SU-DHL-6 (cell line): ENCODE data around the gene NUDT3.

Experiments used
- H2AFZ ChIP-seq: fragments of 200-600 bp; sonication (generic); 2 replicates; pipeline ENCODE4 v1.6.1; 2014; ENCODE audit warnings: low read depth, mild to moderate bottlenecking, moderate library complexity, mixed read lengths, antibody characterized with exemption, low read length; ENCODE audit not compliant: severe bottlenecking
- H3F3A ChIP-seq: fragments of 200-600 bp; shearing (Covaris generic); 2 replicates; pipeline ENCODE4 v1.6.0; 2016; ENCODE audit warnings: antibody characterized with exemption, mild to moderate bottlenecking; ENCODE audit not compliant: insufficient read depth
- H3K27ac ChIP-seq: fragments of 200-600 bp; sonication (generic); 2 replicates; pipeline ENCODE4 v1.5.1; 2016; ENCODE audit warnings: low read depth, mild to moderate bottlenecking, low read length, moderate library complexity, mixed read lengths
- H3K27me3 ChIP-seq: fragments of 200-600 bp; sonication (generic), shearing (Covaris generic); 2 replicates; pipeline ENCODE4 v1.6.0; 2014; ENCODE audit warnings: mild to moderate bottlenecking, low read length
- H3K36me3 ChIP-seq: fragments of 200-600 bp; sonication (generic); 2 replicates; pipeline ENCODE4 v1.6.1; 2014; ENCODE audit warnings: mild to moderate bottlenecking, low read length, mixed read lengths
- H3K4me2 ChIP-seq: fragments of 300-600, 200-600 bp; shearing (Covaris generic), sonication (generic); 2 replicates; pipeline ENCODE4 v1.6.0; 2014; ENCODE audit warnings: low read length, low read depth, mild to moderate bottlenecking; ENCODE audit not compliant: poor library complexity, severe bottlenecking
- H3K4me3 ChIP-seq: fragments of 200-600 bp; sonication (generic); 2 replicates; pipeline ENCODE4 v1.5.1; 2014; ENCODE audit warnings: antibody characterized with exemption, low read length, mild to moderate bottlenecking, mixed read lengths; ENCODE audit not compliant: insufficient read depth, poor library complexity, severe bottlenecking
- H3K79me2 ChIP-seq: fragments of 200-600 bp; sonication (generic); 2 replicates; pipeline ENCODE4 v1.6.1; 2014; ENCODE audit warnings: mild to moderate bottlenecking, low read length, moderate library complexity; ENCODE audit not compliant: insufficient read depth
- H3K9ac ChIP-seq: fragments of 200-600 bp; sonication (generic); 2 replicates; pipeline ENCODE4 v1.7.0; 2014; ENCODE audit warnings: mild to moderate bottlenecking, low read length
- H3K9me2 ChIP-seq: fragments of 200-600 bp; sonication (generic); replicated peaks from 2 replicates; pipeline ENCODE4 v1.6.1; 2014; ENCODE audit warnings: low read length; ENCODE audit not compliant: insufficient read depth
- H3K9me3 ChIP-seq: fragments of 200-600 bp; sonication (generic); 2 replicates; pipeline ENCODE4 v1.6.1; 2014; ENCODE audit warnings: low read length, mixed read lengths; ENCODE audit not compliant: insufficient read depth
- H4K20me1 ChIP-seq: fragments of 200-600 bp; sonication (generic); 2 replicates; pipeline ENCODE4 v1.6.1; 2014; ENCODE audit warnings: low read depth, mild to moderate bottlenecking, antibody characterized with exemption, low read length, moderate library complexity, mixed read lengths
- EZH2phosphoT487 ChIP-seq: fragments of 200-600 bp; sonication (generic), shearing (Covaris generic); conservative IDR thresholded peaks from 2 replicates; pipeline ENCODE4 v1.6.1; 2018; ENCODE audit warnings: mild to moderate bottlenecking, antibody characterized with exemption, low read length, moderate library complexity, mixed read lengths
- TF ChIP-seq, protein P1 (sequence below): fragments of 200-600 bp; sonication (generic); IDR thresholded peaks from one replicate; pipeline ENCODE4 v1.5.1; 2017; ENCODE audit warnings: antibody characterized with exemption, mild to moderate bottlenecking, low read length, moderate library complexity; ENCODE audit not compliant: insufficient read depth, poor library complexity, severe bottlenecking

Gene NUDT3

GRCh38 chr6:34237316-34237721 is 155.2 kb downstream of the NUDT3 start:
- Histone ChIP-seq H2AFZ (no peak overlapping the region), H3K79me2 (peaks cover 49% of the 10 kb centered on the region), H3K4me3 (peak overlapping the region; percentile 98), H3K4me2 (peak overlapping the region; percentile 84), H3K27ac (peak overlapping the region; percentile 94), H3K27me3 (no peaks in the 10 kb centered on the region), H3K36me3 (peaks cover 23% of the 10 kb centered on the region), H3K9me2 (no peaks in the 10 kb centered on the region), H3F3A (peaks cover 49% of the 10 kb centered on the region), H3K9ac (peak overlapping the region; percentile 100), H3K9me3 (no peaks in the 10 kb centered on the region), H4K20me1 (peaks cover 25% of the 10 kb centered on the region)
- TF ChIP-seq, protein P1, sequence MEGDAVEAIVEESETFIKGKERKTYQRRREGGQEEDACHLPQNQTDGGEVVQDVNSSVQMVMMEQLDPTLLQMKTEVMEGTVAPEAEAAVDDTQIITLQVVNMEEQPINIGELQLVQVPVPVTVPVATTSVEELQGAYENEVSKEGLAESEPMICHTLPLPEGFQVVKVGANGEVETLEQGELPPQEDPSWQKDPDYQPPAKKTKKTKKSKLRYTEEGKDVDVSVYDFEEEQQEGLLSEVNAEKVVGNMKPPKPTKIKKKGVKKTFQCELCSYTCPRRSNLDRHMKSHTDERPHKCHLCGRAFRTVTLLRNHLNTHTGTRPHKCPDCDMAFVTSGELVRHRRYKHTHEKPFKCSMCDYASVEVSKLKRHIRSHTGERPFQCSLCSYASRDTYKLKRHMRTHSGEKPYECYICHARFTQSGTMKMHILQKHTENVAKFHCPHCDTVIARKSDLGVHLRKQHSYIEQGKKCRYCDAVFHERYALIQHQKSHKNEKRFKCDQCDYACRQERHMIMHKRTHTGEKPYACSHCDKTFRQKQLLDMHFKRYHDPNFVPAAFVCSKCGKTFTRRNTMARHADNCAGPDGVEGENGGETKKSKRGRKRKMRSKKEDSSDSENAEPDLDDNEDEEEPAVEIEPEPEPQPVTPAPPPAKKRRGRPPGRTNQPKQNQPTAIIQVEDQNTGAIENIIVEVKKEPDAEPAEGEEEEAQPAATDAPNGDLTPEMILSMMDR: no peak
- no peak for TF ChIP-seq EZH2phosphoT487

DNA sequence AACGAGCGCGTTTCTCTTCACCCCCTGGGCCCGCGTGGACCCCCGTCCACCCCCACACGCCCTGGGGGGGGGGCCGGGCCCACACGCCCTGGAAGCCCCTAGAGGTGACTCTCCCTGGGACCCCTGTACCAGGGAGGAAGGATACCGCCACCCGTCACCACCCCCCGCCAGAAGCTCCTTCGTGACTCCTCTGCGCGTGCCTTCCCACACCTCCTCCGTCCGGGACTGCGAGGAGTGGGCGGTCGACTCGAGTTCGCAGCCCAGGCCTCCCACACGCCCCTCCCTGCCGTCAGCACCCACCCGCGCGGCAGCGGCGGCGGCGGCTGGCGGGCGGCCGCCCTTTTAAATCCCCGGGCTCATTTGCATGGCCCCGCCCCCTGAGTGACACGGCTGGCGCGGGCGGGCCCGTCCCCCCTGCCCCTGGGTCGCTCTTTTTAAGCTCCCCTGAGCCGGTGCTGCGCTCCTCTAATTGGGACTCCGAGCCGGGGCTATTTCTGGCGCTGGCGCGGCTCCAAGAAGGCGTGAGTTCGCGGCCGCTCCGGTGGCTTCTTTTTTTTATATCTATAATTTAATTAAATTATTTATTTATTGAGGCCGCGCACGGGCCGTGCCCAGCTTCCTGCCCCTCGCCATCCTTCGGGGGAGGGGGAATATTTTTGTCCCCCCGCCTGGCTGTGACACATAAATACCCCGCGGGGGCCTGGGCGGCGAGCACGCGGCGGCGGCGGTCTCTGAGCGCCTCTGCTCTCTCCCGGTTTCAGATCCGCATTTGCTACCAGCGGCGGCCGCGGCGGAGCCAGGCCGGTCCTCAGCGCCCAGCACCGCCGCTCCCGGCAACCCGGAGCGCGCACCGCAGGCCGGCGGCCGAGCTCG is 155.8 kb downstream of the NUDT3 start, which contains the start of gene HMGA1:
HMGA1 (plus strand) TSS at position 431 of the 873 bp plus-strand sequence. CDS start 3,908 bp downstream, outside the sequence.
- no peaks in the 10 kb centered on the region for H3K27me3 ChIP-seq
- H3K9me2 ChIP-seq: no peaks in the 10 kb centered on the region
- H3K9ac ChIP-seq: peak within 1 kb of the TSS; percentile 100
- H3K9me3 ChIP-seq: no peaks in the 10 kb centered on the region
- H3K79me2 ChIP-seq: peaks cover 43% of the 10 kb centered on the region
- peak within 1 kb of the TSS; percentile 94 for H3K27ac ChIP-seq
- no peak for TF ChIP-seq EZH2phosphoT487
- TF ChIP-seq, protein P1: no peak
- peak within 1 kb of the TSS; percentile 84 for H3K4me2 ChIP-seq
- peaks cover 17% of the 10 kb centered on the region for H3K36me3 ChIP-seq
- peaks cover 42% of the 10 kb centered on the region for H3F3A ChIP-seq
- no peak within 1 kb of the TSS for H2AFZ ChIP-seq
- H4K20me1 ChIP-seq: peaks cover 20% of the 10 kb centered on the region
- H3K4me3 ChIP-seq: peak within 1 kb of the TSS; percentile 98

DNA sequence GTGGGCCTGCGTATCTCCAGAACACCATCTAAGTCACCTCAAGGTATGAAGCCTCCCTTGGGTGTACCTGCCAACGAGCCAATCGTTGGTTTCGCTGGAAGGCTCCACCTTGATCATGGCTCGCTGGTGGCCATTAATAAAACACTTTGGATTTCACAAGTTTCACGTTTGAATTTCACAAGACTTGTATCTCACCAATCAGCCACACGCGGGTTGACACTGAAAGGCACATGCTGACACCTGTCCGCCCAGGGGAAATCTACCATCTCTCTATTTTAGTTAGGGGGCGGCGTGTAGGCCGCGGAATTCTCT is 156.4 kb downstream of the NUDT3 start:
- Histone ChIP-seq H3F3A (peaks cover 38% of the 10 kb centered on the region), H3K4me2 (peak overlapping the region; percentile 60), H3K9me2 (no peaks in the 10 kb centered on the region), H3K4me3 (peak overlapping the region; percentile 61), H3K9ac (peak overlapping the region; percentile 60), H2AFZ (no peak overlapping the region), H3K27me3 (no peaks in the 10 kb centered on the region), H3K27ac (peak overlapping the region; percentile 81), H4K20me1 (peaks cover 16% of the 10 kb centered on the region), H3K9me3 (no peaks in the 10 kb centered on the region), H3K36me3 (peaks cover 11% of the 10 kb centered on the region), H3K79me2 (peaks cover 37% of the 10 kb centered on the region)
- TF ChIP-seq, protein P1: no peak
- no peak for TF ChIP-seq EZH2phosphoT487
